Endometrial microvascular endothelial cells (primary cell): ENCODE results near the gene AMOTL1. TPM values are rescaled to one million over a fixed set of nuclear protein-coding genes. Genes with fewer than 3 reads are reported as not detected.

Source experiments
- in situ Hi-C: cut with HindIII; loops from 2 replicates; pipeline ENCODE4 v1.10.0; 2017; ENCODE audit warnings: low sequenced_read_pairs, low pct_unique_long_range_greater_than_20kb; ENCODE audit errors: inconsistent ontology term
- total RNA-seq: library from RNA; depleted of rRNA; stranded (reverse); fragments of >200 nt; gene quantifications from one replicate; pipeline ENCODE4 v1.2.3, GENCODE V29; 2015; ENCODE audit errors: inconsistent ontology term

AMOTL1 gene
- 21.9 TPM for total RNA-seq

GRCh38 chr11:94767701-94768601 lies at the start of gene AMOTL1:
Gene AMOTL1, plus strand, starts transcription at chr11:94768356. Its CDS starts 156 bp downstream, at chr11:94768512.
- in situ Hi-C loops, result no loop called here

- in situ Hi-C loops, result no loop called here
Measured at GRCh38 chr11:94719876-94720275, 48.3 kb upstream of the AMOTL1 start.

- in situ Hi-C loops, result no loop called here
Measured at GRCh38 chr11:94721565-94722292, 46.4 kb upstream of the AMOTL1 start.

- in situ Hi-C loops, result no loop called here
Measured at GRCh38 chr11:94722735-94723134, 45.4 kb upstream of the AMOTL1 start.

GRCh38 chr11:94725097-94725496 lies 43.1 kb upstream of the AMOTL1 start:
- in situ Hi-C loops, result no loop called here

- in situ Hi-C loops, result no loop called here
Measured at GRCh38 chr11:94727819-94728218, 40.3 kb upstream of the AMOTL1 start.

- in situ Hi-C loops, result no loop called here
Measured at GRCh38 chr11:94728541-94728940, 39.6 kb upstream of the AMOTL1 start.

- in situ Hi-C loops, result no loop called here
Measured at GRCh38 chr11:94728966-94729751, 39.0 kb upstream of the AMOTL1 start.

- in situ Hi-C loops, result no loop called here
Measured at GRCh38 chr11:94730153-94730552, 38.0 kb upstream of the AMOTL1 start.

GRCh38 chr11:94731880-94732601 lies 36.1 kb upstream of the AMOTL1 start:
- in situ Hi-C loops, result no loop called here

- in situ Hi-C loops, result no loop called here
Measured at GRCh38 chr11:94732617-94733281, 35.4 kb upstream of the AMOTL1 start.

GRCh38 chr11:94734563-94735275 lies 33.4 kb upstream of the AMOTL1 start:
- in situ Hi-C loops, result no loop called here

GRCh38 chr11:94735907-94736306 lies 32.2 kb upstream of the AMOTL1 start:
- in situ Hi-C loops, result no loop called here

- in situ Hi-C loops, result no loop called here
Measured at GRCh38 chr11:94737171-94737611, 31.0 kb upstream of the AMOTL1 start.

GRCh38 chr11:94738746-94739145 lies 29.4 kb upstream of the AMOTL1 start:
- in situ Hi-C loops, result no loop called here

GRCh38 chr11:94739331-94739730 lies 28.8 kb upstream of the AMOTL1 start:
- in situ Hi-C loops, result no loop called here
